ENCODE data around the gene PRRT4. TPM values are rescaled to one million over a fixed set of nuclear protein-coding genes. Genes with fewer than 3 reads are reported as not detected.
A peak's percentile ranks its signal among the peaks of the same experiment; 100 is the strongest.

Gene PRRT4
- total and polyA plus RNA-seq, 4 donors, result 0.12 to 1.3 (median 0.59) TPM

GRCh38 chr7:128388145-128388485 lies 26.6 kb upstream of the PRRT4 start:
- ATAC-seq (ENCODE audit: insufficient read depth, low FRiP score) (no peak), DNase-seq (no peak)
- Histone ChIP-seq H3K4me3 (no peak overlapping the region), H3K36me3 (ENCODE audit: control insufficient read depth in 4 of 4, insufficient read depth in 4 of 4, low read length in 4 of 4) (peaks cover 0 to 11% (median 0%) of the 10 kb centered on the region in 4 donors), H3K4me1 (ENCODE audit: control insufficient read depth in 5 of 5, insufficient read depth in 5 of 5, low read length in 5 of 5) (peaks cover 0 to 6% (median 0%) of the 10 kb centered on the region in 5 donors), H3K9ac (ENCODE audit: insufficient read depth in 1 of 2, low read length in 2 of 2) (no peak overlapping the region), H3K27ac (ENCODE audit: low read depth in 1 of 2, low read length in 1 of 2) (no peak overlapping the region), H3K9me3 (ENCODE audit: control insufficient read depth in 4 of 4, insufficient read depth in 3 of 4, low read length in 3 of 4) (no peaks in the 10 kb centered on the region), H3K27me3 (ENCODE audit: control insufficient read depth in 3 of 3, insufficient read depth in 3 of 3, low read length in 2 of 3) (peaks cover 0 to 4% (median 0%) of the 10 kb centered on the region in 3 donors)
- TF ChIP-seq, protein P1, sequence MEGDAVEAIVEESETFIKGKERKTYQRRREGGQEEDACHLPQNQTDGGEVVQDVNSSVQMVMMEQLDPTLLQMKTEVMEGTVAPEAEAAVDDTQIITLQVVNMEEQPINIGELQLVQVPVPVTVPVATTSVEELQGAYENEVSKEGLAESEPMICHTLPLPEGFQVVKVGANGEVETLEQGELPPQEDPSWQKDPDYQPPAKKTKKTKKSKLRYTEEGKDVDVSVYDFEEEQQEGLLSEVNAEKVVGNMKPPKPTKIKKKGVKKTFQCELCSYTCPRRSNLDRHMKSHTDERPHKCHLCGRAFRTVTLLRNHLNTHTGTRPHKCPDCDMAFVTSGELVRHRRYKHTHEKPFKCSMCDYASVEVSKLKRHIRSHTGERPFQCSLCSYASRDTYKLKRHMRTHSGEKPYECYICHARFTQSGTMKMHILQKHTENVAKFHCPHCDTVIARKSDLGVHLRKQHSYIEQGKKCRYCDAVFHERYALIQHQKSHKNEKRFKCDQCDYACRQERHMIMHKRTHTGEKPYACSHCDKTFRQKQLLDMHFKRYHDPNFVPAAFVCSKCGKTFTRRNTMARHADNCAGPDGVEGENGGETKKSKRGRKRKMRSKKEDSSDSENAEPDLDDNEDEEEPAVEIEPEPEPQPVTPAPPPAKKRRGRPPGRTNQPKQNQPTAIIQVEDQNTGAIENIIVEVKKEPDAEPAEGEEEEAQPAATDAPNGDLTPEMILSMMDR (IDR thresholded peaks at IDR 0.05; ENCODE audit: control extremely low read depth, extremely low read depth), result no peak
- WGBS, 2 donors, result 45 to 46% methylated on average over 3 of the region's 3 CpGs

DNA sequence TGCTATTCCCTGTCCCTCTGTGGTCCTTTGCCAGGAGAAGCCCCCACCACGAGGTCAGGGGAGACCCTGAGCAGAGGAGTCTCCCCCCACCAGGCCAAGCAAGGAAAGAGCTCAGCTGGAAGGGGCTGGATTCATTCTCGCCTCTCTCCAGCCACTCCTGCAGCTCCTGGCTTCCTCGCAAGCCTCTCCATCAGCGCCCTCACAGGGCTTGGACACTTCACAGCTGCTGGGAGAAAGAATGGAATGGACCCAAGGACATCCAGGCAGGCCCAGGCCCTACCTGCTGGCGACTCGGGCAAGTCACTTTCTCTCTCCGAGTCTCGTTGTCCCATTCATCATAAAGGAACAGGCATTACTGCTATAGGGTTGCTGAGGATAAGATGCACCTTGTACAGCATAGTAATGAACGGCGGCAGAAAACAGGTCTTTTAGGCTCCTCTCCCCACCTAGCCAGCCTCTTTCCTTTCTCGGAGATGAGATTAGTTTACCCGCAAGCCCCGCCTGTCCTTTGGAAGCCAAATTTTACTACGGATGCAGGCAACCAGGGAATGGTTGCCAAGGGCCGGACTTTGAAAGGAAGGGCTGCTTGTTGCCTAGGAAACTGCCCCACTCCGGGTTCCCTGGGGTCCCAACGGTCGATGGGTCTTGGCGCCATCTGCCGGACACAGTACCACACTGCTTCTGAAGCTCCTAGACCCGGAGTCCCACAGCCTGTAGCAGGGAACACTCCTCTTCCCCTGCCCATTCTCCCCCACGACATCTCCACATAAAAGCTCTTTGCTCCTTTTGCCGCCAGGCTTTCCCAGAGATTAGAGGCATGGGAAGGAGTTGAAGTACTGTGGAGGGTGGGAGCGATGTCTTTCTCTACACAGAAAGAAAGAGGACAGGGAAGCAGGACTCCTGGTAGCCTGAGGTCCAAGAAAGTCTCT lies 26.0 kb upstream of the PRRT4 start:
- H3K36me3 ChIP-seq (ENCODE audit: control insufficient read depth in 4 of 4, insufficient read depth in 4 of 4, low read length in 4 of 4), result peaks cover 0 to 8% (median 0%) of the 10 kb centered on the region in 4 donors
- no peak overlapping the region for H3K4me3 ChIP-seq
- peaks cover 0 to 4% (median 0%) of the 10 kb centered on the region in 3 donors for H3K27me3 ChIP-seq (ENCODE audit: control insufficient read depth in 3 of 3, insufficient read depth in 3 of 3, low read length in 2 of 3)
- ATAC-seq (ENCODE audit: insufficient read depth, low FRiP score) (peak; percentile 80), DNase-seq (peak; percentile 83 to 90 (median 90))
- H3K4me1 ChIP-seq (ENCODE audit: control insufficient read depth in 5 of 5, insufficient read depth in 5 of 5, low read length in 5 of 5), result peaks cover 0 to 6% (median 0%) of the 10 kb centered on the region in 5 donors
- H3K9me3 ChIP-seq (ENCODE audit: control insufficient read depth in 4 of 4, insufficient read depth in 3 of 4, low read length in 3 of 4), result no peaks in the 10 kb centered on the region
- TF ChIP-seq, protein P1 (IDR thresholded peaks at IDR 0.05; ENCODE audit: control extremely low read depth, extremely low read depth), result peak; percentile 62
- WGBS, 2 donors, result 31 to 39% methylated on average over 24 of the region's 24 CpGs
- no peak overlapping the region for H3K27ac ChIP-seq (ENCODE audit: low read depth in 1 of 2, low read length in 1 of 2)
- peak overlapping the region in 1 of 2 donors; percentile 19 for H3K9ac ChIP-seq (ENCODE audit: insufficient read depth in 1 of 2, low read length in 2 of 2)

GRCh38 chr7:128385988-128386925 lies 24.8 kb upstream of the PRRT4 start:
- Histone ChIP-seq H3K4me1 (ENCODE audit: control insufficient read depth in 5 of 5, insufficient read depth in 5 of 5, low read length in 5 of 5) (peaks cover 0 to 6% (median 0%) of the 10 kb centered on the region in 5 donors), H3K36me3 (ENCODE audit: control insufficient read depth in 4 of 4, insufficient read depth in 4 of 4, low read length in 4 of 4) (no peaks in the 10 kb centered on the region), H3K4me3 (no peak overlapping the region), H3K27ac (ENCODE audit: low read depth in 1 of 2, low read length in 1 of 2) (no peak overlapping the region), H3K9ac (ENCODE audit: insufficient read depth in 1 of 2, low read length in 2 of 2) (no peak overlapping the region), H3K9me3 (ENCODE audit: control insufficient read depth in 4 of 4, insufficient read depth in 3 of 4, low read length in 3 of 4) (no peaks in the 10 kb centered on the region), H3K27me3 (ENCODE audit: control insufficient read depth in 3 of 3, insufficient read depth in 3 of 3, low read length in 2 of 3) (peaks cover 0 to 4% (median 0%) of the 10 kb centered on the region in 3 donors)
- 71 to 88% methylated on average over 4 of the region's 4 CpGs for WGBS, 2 donors
- DNase-seq, result no peak
- ATAC-seq (ENCODE audit: insufficient read depth, low FRiP score), result no peak
- TF ChIP-seq, protein P1 (IDR thresholded peaks at IDR 0.05; ENCODE audit: control extremely low read depth, extremely low read depth), result no peak

All from lung (tissue), 12 donors.